HepG2 (cell line): ENCODE measurements around the gene VILL. TPM values are rescaled to one million over a fixed set of nuclear protein-coding genes. Genes with fewer than 3 reads are reported as not detected.
A peak's percentile ranks its signal among the peaks of the same experiment; 100 is the strongest.

Source experiments
- ATAC-seq: fragments of 200-7000 bp; cut with Tn5 transposase; 3 replicates; pipeline ENCODE4 v1.9.1; 2020; ENCODE audit warnings: mild to moderate bottlenecking, moderate library complexity
- BruUV-seq: library from RNA; stranded (reverse); fragments of 400-500 nt; replicated peaks from 2 replicates; lab custom pipeline; 2021; lab: Mats Ljungman, UMichigan
- CTCF ChIA-PET: fragments of 300-600 bp; formaldehyde crosslinking; extraction: SDS; loops from one replicate; lab custom pipeline; 2021; ENCODE audit warnings: low total read pairs, inconsistent platforms, low intra/inter-chr PET ratio; lab: Yijun Ruan, JAX
- POLR2A ChIA-PET: fragments of 350-600 bp; sonication (Branson Sonifier 250); formaldehyde crosslinking; loops from one replicate; lab custom pipeline; 2020; ENCODE audit warnings: antibody characterized with exemption, inconsistent platforms; lab: Yijun Ruan, JAX
- DNase-seq: peaks from one replicate; pipeline ENCODE4 v3.0.0-alpha.2; 2015; ENCODE audit warnings: low spot score
- FAIRE-seq: peaks from 3 replicates; lab custom pipeline; 2011; peaks lifted over from hg19 to GRCh38; lab: Jason Lieb, UNC
- H2AFZ ChIP-seq: one replicate; pipeline ENCODE4 v1.6.1; 2011; ENCODE audit warnings: low read length, inconsistent platforms
- H3K27ac ChIP-seq: fragments of 300-600 bp; 3 replicates; pipeline ENCODE4 v1.8.0; 2011; ENCODE audit warnings: mixed run types, mild to moderate bottlenecking, mixed read lengths, low read length, inconsistent platforms; ENCODE audit not compliant: insufficient read depth; ENCODE audit errors: extremely low read length
- H3K27me3 ChIP-seq, 2 experiments: fragments of 200-600 bp in 1 of 2; 2 replicates in 1 of 2; 3 replicates in 1 of 2; pipeline versions ENCODE4 v1.6.0 to v1.8.0; 2011; ENCODE audit warnings: low read length in 2 of 2, mild to moderate bottlenecking in 2 of 2, moderate library complexity in 2 of 2, inconsistent platforms in 1 of 2; ENCODE audit not compliant: insufficient read depth in 2 of 2, control insufficient read depth in 1 of 2
- H3K36me3 ChIP-seq, 2 experiments: fragments of 200-600 bp in 1 of 2; replicated peaks in 1 of 2; 2 replicates in 1 of 2; 3 replicates in 1 of 2; pipeline versions ENCODE4 v1.5.1 to v1.8.0; 2011; ENCODE audit warnings: low read length in 2 of 2, inconsistent platforms in 1 of 2; ENCODE audit not compliant: insufficient read depth in 2 of 2, control insufficient read depth in 1 of 2
- H3K4me1 ChIP-seq: 2 replicates; pipeline ENCODE4 v1.5.1; 2012; ENCODE audit warnings: low read length, inconsistent platforms; ENCODE audit not compliant: insufficient read depth
- H3K4me2 ChIP-seq: 2 replicates; pipeline ENCODE4 v1.6.0; 2011; ENCODE audit warnings: low read depth, low read length, inconsistent platforms
- H3K4me3 ChIP-seq, 3 experiments: fragments of 200-600 bp in 1 of 3; sonication (generic), shearing (Covaris generic) in 1 of 3; replicated peaks in 1 of 3; 2 replicates each; pipeline ENCODE4 v1.5.1; 2011 to 2016; ENCODE audit warnings: low read length in 3 of 3, inconsistent platforms in 2 of 3, low read depth in 2 of 3, mild to moderate bottlenecking in 2 of 3, control low read depth in 1 of 3, mixed read lengths in 1 of 3; ENCODE audit not compliant: insufficient read depth in 1 of 3
- H3K79me2 ChIP-seq: one replicate; pipeline ENCODE4 v1.6.1; 2011; ENCODE audit warnings: low read length, inconsistent platforms; ENCODE audit not compliant: insufficient read depth
- H3K9ac ChIP-seq: 2 replicates; pipeline ENCODE4 v1.6.0; 2011; ENCODE audit warnings: mild to moderate bottlenecking, low read depth, low read length, inconsistent platforms; ENCODE audit not compliant: insufficient read depth
- H3K9me3 ChIP-seq: 2 replicates; pipeline ENCODE4 v1.5.1; 2012; ENCODE audit warnings: mild to moderate bottlenecking, low read length
- H4K20me1 ChIP-seq: 2 replicates; pipeline ENCODE4 v1.6.0; 2011; ENCODE audit warnings: inconsistent platforms, mild to moderate bottlenecking, low read length, moderate library complexity; ENCODE audit not compliant: insufficient read depth
- CHCHD3 ChIP-seq: sonication (generic); formaldehyde crosslinking; IDR thresholded peaks from 2 replicates; pipeline ENCODE4 v1.8.0; 2022; ENCODE audit warnings: mild to moderate bottlenecking, missing genetic modification reagents, moderate library complexity
- HNF4G ChIP-seq, 2 experiments: sonication (generic) in 1 of 2; formaldehyde crosslinking in 1 of 2; IDR thresholded peaks; 2 replicates each; pipeline versions ENCODE4 v1.4.0 to v1.6.1; 2011 to 2020; ENCODE audit warnings: borderline replicate concordance in 2 of 2, low read depth in 2 of 2, mild to moderate bottlenecking in 2 of 2, low read length in 1 of 2, missing genetic modification reagents in 1 of 2, moderate library complexity in 1 of 2
- KAT8 ChIP-seq: IDR thresholded peaks from 2 replicates; pipeline ENCODE4 v1.6.1; 2016; ENCODE audit warnings: missing genetic modification reagents, missing compliant biosample characterization
- RBFOX2 ChIP-seq: fragments of 200-400 bp; formaldehyde crosslinking; IDR thresholded peaks from 2 replicates; pipeline ENCODE4 v1.6.1; 2017; ENCODE audit warnings: low read depth, mild to moderate bottlenecking, low read length
- SALL1 ChIP-seq: sonication (generic); formaldehyde crosslinking; IDR thresholded peaks from 2 replicates; pipeline ENCODE4 v1.8.0; 2022; ENCODE audit warnings: mild to moderate bottlenecking, missing genetic modification reagents
- ZBTB3 ChIP-seq: sonication (generic); formaldehyde crosslinking; IDR thresholded peaks from 2 replicates; pipeline ENCODE4 v1.4.0; 2020; ENCODE audit warnings: low read depth, mild to moderate bottlenecking, moderate library complexity, missing genetic modification reagents, borderline replicate concordance
- ZNF354B ChIP-seq: sonication (generic); formaldehyde crosslinking; IDR thresholded peaks from 2 replicates; pipeline ENCODE4 v1.8.0; 2022; ENCODE audit warnings: mild to moderate bottlenecking, missing genetic modification reagents
- ZNF430 ChIP-seq: sonication (generic); formaldehyde crosslinking; IDR thresholded peaks from 2 replicates; pipeline ENCODE4 v1.9.0; 2021; ENCODE audit warnings: mild to moderate bottlenecking, missing genetic modification reagents
- ZNF432 ChIP-seq: sonication (generic); formaldehyde crosslinking; IDR thresholded peaks from 2 replicates; pipeline ENCODE4 v1.5.0; 2020; ENCODE audit warnings: missing genetic modification reagents, mild to moderate bottlenecking, borderline replicate concordance
- ZNF543 ChIP-seq: sonication (generic); formaldehyde crosslinking; IDR thresholded peaks from 2 replicates; pipeline ENCODE4 v1.4.0; 2020; ENCODE audit warnings: mild to moderate bottlenecking, missing genetic modification reagents
- ZNF788 ChIP-seq: sonication (generic); formaldehyde crosslinking; IDR thresholded peaks from 2 replicates; pipeline ENCODE4 v1.5.0; 2020; ENCODE audit warnings: mild to moderate bottlenecking, missing genetic modification reagents, borderline replicate concordance
- WGBS: methylation state at CpG from one replicate; pipeline ENCODE4 v1.1.6; 2017; ENCODE audit warnings: low lambda C conversion rate; 5-methylcytosine and 5-hydroxymethylcytosine counted together
- in situ Hi-C: cut with HindIII; loops from 2 replicates; pipeline ENCODE4 v1.10.0; 2017; ENCODE audit warnings: low pct_unique_long_range_greater_than_20kb; ENCODE audit not compliant: extremely low pct_ligation_motif_present
- intact Hi-C: fragments of 100-400 bp; cut with micrococcal nuclease; formaldehyde crosslinking; loops from one replicate; pipeline ENCODE4 v1.10.0; 2022; ENCODE audit not compliant: unreplicated experiment
- polyA plus RNA-seq, 8 experiments: library from polyadenylated mRNA; depleted of rRNA in 3 of 8; stranded (reverse) in 7 of 8; unstranded in 1 of 8; fragments of >200 nt; fragmentation: Illumina TruSeq in 4 of 8; extraction: Trizol in 4 of 8; gene quantifications; 2 replicates each; pipeline versions ENCODE4 v1.2.1 to v1.2.3, GENCODE V29; 2011 to 2016; ENCODE audit warnings: low read depth in 4 of 8, missing spikeins in 1 of 8, mixed read lengths in 1 of 8; ENCODE audit not compliant: insufficient read depth in 1 of 8
- total RNA-seq, 5 experiments: library from RNA; depleted of rRNA; stranded (reverse); fragments of >200 nt; fragmentation: Illumina TruSeq; extraction: Trizol; gene quantifications; 2 replicates each; pipeline ENCODE4 v1.2.3, GENCODE V29; 2016; ENCODE audit warnings: low read depth in 1 of 5
- TF ChIP-seq, protein P1 (sequence below): sonication (generic); formaldehyde crosslinking; IDR thresholded peaks from 2 replicates; pipeline ENCODE4 v1.8.0; 2022; ENCODE audit warnings: low read depth, missing genetic modification reagents
- TF ChIP-seq, protein P2 (sequence below): sonication (generic); formaldehyde crosslinking; IDR thresholded peaks from 2 replicates; pipeline ENCODE4 v1.5.1; 2020; ENCODE audit warnings: mild to moderate bottlenecking, missing genetic modification reagents, moderate library complexity
- TF ChIP-seq, protein P3 (sequence below): sonication (generic); formaldehyde crosslinking; IDR thresholded peaks from 2 replicates; pipeline ENCODE4 v1.9.0; 2022; ENCODE audit warnings: missing genetic modification reagents, mild to moderate bottlenecking, borderline replicate concordance
- TF ChIP-seq, protein P4 (sequence below): sonication (generic); formaldehyde crosslinking; IDR thresholded peaks from 2 replicates; pipeline ENCODE4 v1.9.0; 2021; ENCODE audit warnings: missing genetic modification reagents, mild to moderate bottlenecking, borderline replicate concordance

The VILL gene
- total and polyA plus RNA-seq, 2 of the 13 experiments (the other 11 are each of a cell fraction or from before 2014, with no cell fraction given): 3.2 to 5.3 TPM

DNA sequence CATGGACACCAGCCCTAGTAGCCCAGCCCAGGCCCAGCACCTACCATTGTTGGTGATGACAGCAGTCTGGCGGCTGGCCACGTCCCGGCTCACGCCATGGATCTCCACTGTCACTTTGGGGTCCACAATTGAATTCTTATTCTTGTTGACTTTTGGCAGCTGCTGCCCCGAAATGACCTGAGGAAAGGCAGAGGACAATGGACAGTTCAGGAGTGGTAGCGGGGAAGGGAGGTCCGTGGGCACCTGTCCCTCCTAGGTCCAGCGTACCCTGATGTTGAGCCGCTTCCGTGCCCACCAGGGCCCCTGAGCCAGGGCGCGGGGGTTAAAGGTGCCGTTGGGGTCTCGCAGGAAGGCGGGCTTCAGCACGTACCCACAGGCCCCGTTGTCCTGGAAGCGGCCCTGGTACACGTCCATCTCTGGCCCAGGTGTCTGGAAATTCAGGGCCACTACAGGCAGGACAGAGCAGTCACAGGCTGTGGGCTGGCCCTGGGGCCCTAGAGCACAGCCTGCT lies 17.7 kb downstream of the VILL start:
- FAIRE-seq: no peak
- peaks cover 30% of the 10 kb centered on the region for H3K4me1 ChIP-seq
- TF ChIP-seq CHCHD3 (CRISPR knock-in tag) (no peak), KAT8 (CRISPR knock-in tag) (no peak), ZNF543 (CRISPR knock-in tag) (no peak), ZNF788 (CRISPR knock-in tag) (no peak), ZNF354B (CRISPR knock-in tag) (no peak), ZNF430 (CRISPR knock-in tag) (no peak), ZBTB3 (CRISPR knock-in tag) (no peak), ZNF432 (CRISPR knock-in tag) (no peak), SALL1 (no peak), RBFOX2 (peak; percentile 33; the same call in 1 of the 2 replicates), HNF4G (IDR thresholded peaks at IDR 0.05; ENCODE audit: borderline replicate concordance, low read depth, low read length) (no peak), HNF4G (CRISPR knock-in tag; IDR thresholded peaks at IDR 0.05; ENCODE audit: borderline replicate concordance, low read depth) (no peak)
- TF ChIP-seq, protein P1, sequence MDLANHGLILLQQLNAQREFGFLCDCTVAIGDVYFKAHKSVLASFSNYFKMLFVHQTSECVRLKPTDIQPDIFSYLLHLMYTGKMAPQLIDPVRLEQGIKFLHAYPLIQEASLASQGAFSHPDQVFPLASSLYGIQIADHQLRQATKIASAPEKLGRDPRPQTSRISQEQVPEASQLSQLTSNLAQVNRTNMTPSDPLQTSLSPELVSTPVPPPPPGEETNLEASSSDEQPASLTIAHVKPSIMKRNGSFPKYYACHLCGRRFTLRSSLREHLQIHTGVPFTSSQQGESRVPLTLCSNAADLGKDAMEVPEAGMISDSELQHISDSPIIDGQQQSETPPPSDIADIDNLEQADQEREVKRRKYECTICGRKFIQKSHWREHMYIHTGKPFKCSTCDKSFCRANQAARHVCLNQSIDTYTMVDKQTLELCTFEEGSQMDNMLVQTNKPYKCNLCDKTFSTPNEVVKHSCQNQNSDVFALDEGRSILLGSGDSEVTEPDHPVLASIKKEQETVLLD: no peak
- TF ChIP-seq, protein P2, sequence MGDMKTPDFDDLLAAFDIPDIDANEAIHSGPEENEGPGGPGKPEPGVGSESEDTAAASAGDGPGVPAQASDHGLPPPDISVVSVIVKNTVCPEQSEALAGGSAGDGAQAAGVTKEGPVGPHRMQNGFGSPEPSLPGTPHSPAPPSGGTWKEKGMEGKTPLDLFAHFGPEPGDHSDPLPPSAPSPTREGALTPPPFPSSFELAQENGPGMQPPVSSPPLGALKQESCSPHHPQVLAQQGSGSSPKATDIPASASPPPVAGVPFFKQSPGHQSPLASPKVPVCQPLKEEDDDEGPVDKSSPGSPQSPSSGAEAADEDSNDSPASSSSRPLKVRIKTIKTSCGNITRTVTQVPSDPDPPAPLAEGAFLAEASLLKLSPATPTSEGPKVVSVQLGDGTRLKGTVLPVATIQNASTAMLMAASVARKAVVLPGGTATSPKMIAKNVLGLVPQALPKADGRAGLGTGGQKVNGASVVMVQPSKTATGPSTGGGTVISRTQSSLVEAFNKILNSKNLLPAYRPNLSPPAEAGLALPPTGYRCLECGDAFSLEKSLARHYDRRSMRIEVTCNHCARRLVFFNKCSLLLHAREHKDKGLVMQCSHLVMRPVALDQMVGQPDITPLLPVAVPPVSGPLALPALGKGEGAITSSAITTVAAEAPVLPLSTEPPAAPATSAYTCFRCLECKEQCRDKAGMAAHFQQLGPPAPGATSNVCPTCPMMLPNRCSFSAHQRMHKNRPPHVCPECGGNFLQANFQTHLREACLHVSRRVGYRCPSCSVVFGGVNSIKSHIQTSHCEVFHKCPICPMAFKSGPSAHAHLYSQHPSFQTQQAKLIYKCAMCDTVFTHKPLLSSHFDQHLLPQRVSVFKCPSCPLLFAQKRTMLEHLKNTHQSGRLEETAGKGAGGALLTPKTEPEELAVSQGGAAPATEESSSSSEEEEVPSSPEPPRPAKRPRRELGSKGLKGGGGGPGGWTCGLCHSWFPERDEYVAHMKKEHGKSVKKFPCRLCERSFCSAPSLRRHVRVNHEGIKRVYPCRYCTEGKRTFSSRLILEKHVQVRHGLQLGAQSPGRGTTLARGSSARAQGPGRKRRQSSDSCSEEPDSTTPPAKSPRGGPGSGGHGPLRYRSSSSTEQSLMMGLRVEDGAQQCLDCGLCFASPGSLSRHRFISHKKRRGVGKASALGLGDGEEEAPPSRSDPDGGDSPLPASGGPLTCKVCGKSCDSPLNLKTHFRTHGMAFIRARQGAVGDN (CRISPR knock-in tag): 0 out of 2 replicates have a peak, but pooled peaks have one; percentile 10
- TF ChIP-seq, protein P3, sequence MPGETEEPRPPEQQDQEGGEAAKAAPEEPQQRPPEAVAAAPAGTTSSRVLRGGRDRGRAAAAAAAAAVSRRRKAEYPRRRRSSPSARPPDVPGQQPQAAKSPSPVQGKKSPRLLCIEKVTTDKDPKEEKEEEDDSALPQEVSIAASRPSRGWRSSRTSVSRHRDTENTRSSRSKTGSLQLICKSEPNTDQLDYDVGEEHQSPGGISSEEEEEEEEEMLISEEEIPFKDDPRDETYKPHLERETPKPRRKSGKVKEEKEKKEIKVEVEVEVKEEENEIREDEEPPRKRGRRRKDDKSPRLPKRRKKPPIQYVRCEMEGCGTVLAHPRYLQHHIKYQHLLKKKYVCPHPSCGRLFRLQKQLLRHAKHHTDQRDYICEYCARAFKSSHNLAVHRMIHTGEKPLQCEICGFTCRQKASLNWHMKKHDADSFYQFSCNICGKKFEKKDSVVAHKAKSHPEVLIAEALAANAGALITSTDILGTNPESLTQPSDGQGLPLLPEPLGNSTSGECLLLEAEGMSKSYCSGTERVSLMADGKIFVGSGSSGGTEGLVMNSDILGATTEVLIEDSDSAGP: no peak
- TF ChIP-seq, protein P4, sequence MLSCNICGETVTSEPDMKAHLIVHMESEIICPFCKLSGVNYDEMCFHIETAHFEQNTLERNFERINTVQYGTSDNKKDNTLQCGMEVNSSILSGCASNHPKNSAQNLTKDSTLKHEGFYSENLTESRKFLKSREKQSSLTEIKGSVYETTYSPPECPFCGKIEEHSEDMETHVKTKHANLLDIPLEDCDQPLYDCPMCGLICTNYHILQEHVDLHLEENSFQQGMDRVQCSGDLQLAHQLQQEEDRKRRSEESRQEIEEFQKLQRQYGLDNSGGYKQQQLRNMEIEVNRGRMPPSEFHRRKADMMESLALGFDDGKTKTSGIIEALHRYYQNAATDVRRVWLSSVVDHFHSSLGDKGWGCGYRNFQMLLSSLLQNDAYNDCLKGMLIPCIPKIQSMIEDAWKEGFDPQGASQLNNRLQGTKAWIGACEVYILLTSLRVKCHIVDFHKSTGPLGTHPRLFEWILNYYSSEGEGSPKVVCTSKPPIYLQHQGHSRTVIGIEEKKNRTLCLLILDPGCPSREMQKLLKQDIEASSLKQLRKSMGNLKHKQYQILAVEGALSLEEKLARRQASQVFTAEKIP: no peak

More for the DNA sequence above, 17.7 kb downstream of the VILL start:
- no peaks in the 10 kb centered on the region for H3K9me3 ChIP-seq
- no TSS peak for BruUV-seq
- H3K27ac ChIP-seq: no peak overlapping the region
- ATAC-seq: no peak
- CTCF ChIA-PET: no interaction called here
- intact Hi-C loops: no loop called here
- DNase-seq: no peak
- H3K79me2 ChIP-seq: no peaks in the 10 kb centered on the region
- H3K4me2 ChIP-seq: no peak overlapping the region
- 100% methylated on average over 9 of the region's 19 CpGs for WGBS
- H3K36me3 ChIP-seq: no peaks in the 10 kb centered on the region; a peak in 2 of 5 replicates
- no peak overlapping the region for H3K9ac ChIP-seq
- POLR2A ChIA-PET: no interaction called here
- H3K27me3 ChIP-seq: no peaks in the 10 kb centered on the region; a peak in 1 of 5 replicates
- H4K20me1 ChIP-seq: no peaks in the 10 kb centered on the region
- no peak overlapping the region for H2AFZ ChIP-seq
- H3K4me3 ChIP-seq: no peak overlapping the region
- in situ Hi-C loops: no loop called here
